Memory B cell (primary cell): Measurements from ENCODE around the gene PEX11G.

Source experiments
- ATAC-seq: fragments of 150-1000 bp; cut with Tn5 transposase; 2 replicates; pipeline ENCODE4 v1.10.0; 2021; ENCODE audit warnings: low read depth, mild to moderate bottlenecking, moderate library complexity
- DNase-seq, 2 donors: peaks; one replicate each; pipeline ENCODE4 v3.0.0; 2022; ENCODE audit warnings: low spot score in 2 of 2
- H3K27ac Mint-ChIP-seq: one replicate; pipeline ENCODE4 v1.8.0; 2022; ENCODE audit warnings: mild to moderate bottlenecking, moderate library complexity, mixed read lengths
- H3K27me3 Mint-ChIP-seq: one replicate; pipeline ENCODE4 v1.8.0; 2022; ENCODE audit warnings: mixed read lengths
- H3K36me3 Mint-ChIP-seq: one replicate; pipeline ENCODE4 v1.8.0; 2022; ENCODE audit warnings: mild to moderate bottlenecking, mixed read lengths
- H3K4me1 Mint-ChIP-seq: one replicate; pipeline ENCODE4 v1.8.0; 2022; ENCODE audit warnings: mixed read lengths
- H3K4me3 Mint-ChIP-seq: one replicate; pipeline ENCODE4 v1.8.0; 2022; ENCODE audit warnings: mild to moderate bottlenecking, moderate library complexity, mixed read lengths
- H3K9me3 Mint-ChIP-seq: one replicate; pipeline ENCODE4 v1.8.0; 2022; ENCODE audit warnings: mixed read lengths

PEX11G gene

GRCh38 chr19:7488736-7489353, at the start of gene PEX11G:
Gene PEX11G (minus strand): TSS chr19:7489035. CDS start chr19:7489010, 25 bp downstream.
- H3K36me3 Mint-ChIP-seq, result no peaks in the 10 kb centered on the region
- peak; percentile 87 to 96 for DNase-seq
- peak; percentile 97 for ATAC-seq
- H3K27me3 Mint-ChIP-seq, result peaks cover 2% of the 10 kb centered on the region
- H3K4me1 Mint-ChIP-seq, result no peaks in the 10 kb centered on the region
- H3K4me3 Mint-ChIP-seq, result peak within 1 kb of the TSS; percentile 82
- H3K27ac Mint-ChIP-seq, result peak within 1 kb of the TSS; percentile 85
- H3K9me3 Mint-ChIP-seq, result no peaks in the 10 kb centered on the region

GRCh38 chr19:7535998-7536695, 47.3 kb upstream of the PEX11G start:
- H3K4me1 Mint-ChIP-seq, result peaks cover 24% of the 10 kb centered on the region
- no peaks in the 10 kb centered on the region for H3K27me3 Mint-ChIP-seq
- DNase-seq (no peak), ATAC-seq (peak; percentile 1)
- H3K27ac Mint-ChIP-seq, result peak overlapping the region; percentile 90
- H3K4me3 Mint-ChIP-seq, result peak overlapping the region; percentile 94
- no peaks in the 10 kb centered on the region for H3K9me3 Mint-ChIP-seq
- H3K36me3 Mint-ChIP-seq, result peaks cover 12% of the 10 kb centered on the region

GRCh38 chr19:7535047-7535997, 46.5 kb upstream of the PEX11G start, which contains the start of gene PNPLA6:
Gene PNPLA6 (plus strand): TSS chr19:7535717. CDS start chr19:7535789, 72 bp downstream.
- H3K36me3 Mint-ChIP-seq, result peaks cover 11% of the 10 kb centered on the region
- peak; percentile 92 to 98 for DNase-seq

GRCh38 chr19:7534531-7535046, 45.8 kb upstream of the PEX11G start:
- Mint-ChIP-seq H3K27ac (peak overlapping the region; percentile 90), H3K36me3 (peaks cover 7% of the 10 kb centered on the region), H3K27me3 (no peaks in the 10 kb centered on the region), H3K4me1 (peaks cover 24% of the 10 kb centered on the region), H3K4me3 (peak overlapping the region; percentile 94), H3K9me3 (no peaks in the 10 kb centered on the region)
- peak in 1 of 2 donors; percentile 48 for DNase-seq
- peak; percentile 12 for ATAC-seq

More at GRCh38 chr19:7535047-7535997, 46.5 kb upstream of the PEX11G start, which contains the start of gene PNPLA6:
- peak within 1 kb of the TSS; percentile 90 for H3K27ac Mint-ChIP-seq
- H3K4me1 Mint-ChIP-seq, result peaks cover 24% of the 10 kb centered on the region
- no peaks in the 10 kb centered on the region for H3K27me3 Mint-ChIP-seq
- peak within 1 kb of the TSS; percentile 94 for H3K4me3 Mint-ChIP-seq
- H3K9me3 Mint-ChIP-seq, result no peaks in the 10 kb centered on the region
- peak; percentile 75 for ATAC-seq

GRCh38 chr19:7533925-7534480, 45.2 kb upstream of the PEX11G start:
- peak; percentile 66 to 71 for DNase-seq

GRCh38 chr19:7533281-7533885, 44.5 kb upstream of the PEX11G start:
- H3K4me1 Mint-ChIP-seq, result peaks cover 24% of the 10 kb centered on the region
- H3K36me3 Mint-ChIP-seq, result peaks cover 6% of the 10 kb centered on the region
- no peak for ATAC-seq
- no peaks in the 10 kb centered on the region for H3K27me3 Mint-ChIP-seq
- H3K4me3 Mint-ChIP-seq, result peak overlapping the region; percentile 94
- no peaks in the 10 kb centered on the region for H3K9me3 Mint-ChIP-seq
- no peak for DNase-seq
- no peak overlapping the region for H3K27ac Mint-ChIP-seq

More at GRCh38 chr19:7533925-7534480, 45.2 kb upstream of the PEX11G start:
- Mint-ChIP-seq H3K36me3 (peaks cover 9% of the 10 kb centered on the region), H3K4me3 (peak overlapping the region; percentile 94), H3K27me3 (no peaks in the 10 kb centered on the region), H3K4me1 (peaks cover 24% of the 10 kb centered on the region), H3K27ac (peak overlapping the region; percentile 90), H3K9me3 (no peaks in the 10 kb centered on the region)
- peak; percentile 57 for ATAC-seq

- no peaks in the 10 kb centered on the region for H3K9me3 Mint-ChIP-seq
- peaks cover 7% of the 10 kb centered on the region for H3K36me3 Mint-ChIP-seq
- H3K27ac Mint-ChIP-seq, result no peak overlapping the region
- peaks cover 10% of the 10 kb centered on the region for H3K4me1 Mint-ChIP-seq
- H3K4me3 Mint-ChIP-seq, result no peak overlapping the region
- no peaks in the 10 kb centered on the region for H3K27me3 Mint-ChIP-seq
- DNase-seq, result no peak
- ATAC-seq, result no peak
Observed at GRCh38 chr19:7529610-7530490, 41.0 kb upstream of the PEX11G start.

- peaks cover 5% of the 10 kb centered on the region for H3K4me1 Mint-ChIP-seq
- no peaks in the 10 kb centered on the region for H3K9me3 Mint-ChIP-seq
- H3K27ac Mint-ChIP-seq, result no peak overlapping the region
- H3K36me3 Mint-ChIP-seq, result peaks cover 7% of the 10 kb centered on the region
- ATAC-seq, result no peak
- H3K4me3 Mint-ChIP-seq, result no peak overlapping the region
- H3K27me3 Mint-ChIP-seq, result no peaks in the 10 kb centered on the region
- no peak for DNase-seq
Observed at GRCh38 chr19:7529246-7529600, 40.4 kb upstream of the PEX11G start.

GRCh38 chr19:7528522-7529245, 39.8 kb upstream of the PEX11G start:
- no peak for DNase-seq
- Mint-ChIP-seq H3K9me3 (no peaks in the 10 kb centered on the region), H3K36me3 (peaks cover 7% of the 10 kb centered on the region), H3K4me3 (no peak overlapping the region), H3K27ac (no peak overlapping the region), H3K4me1 (peaks cover 5% of the 10 kb centered on the region), H3K27me3 (no peaks in the 10 kb centered on the region)
- ATAC-seq, result no peak

GRCh38 chr19:7528192-7528519, 39.3 kb upstream of the PEX11G start:
- peaks cover 7% of the 10 kb centered on the region for H3K36me3 Mint-ChIP-seq
- H3K4me3 Mint-ChIP-seq, result no peak overlapping the region
- H3K9me3 Mint-ChIP-seq, result no peaks in the 10 kb centered on the region
- ATAC-seq (no peak), DNase-seq (no peak)
- H3K4me1 Mint-ChIP-seq, result peaks cover 8% of the 10 kb centered on the region
- no peaks in the 10 kb centered on the region for H3K27me3 Mint-ChIP-seq
- H3K27ac Mint-ChIP-seq, result no peak overlapping the region

- Mint-ChIP-seq H3K27me3 (no peaks in the 10 kb centered on the region), H3K9me3 (no peaks in the 10 kb centered on the region), H3K27ac (no peak overlapping the region), H3K4me3 (no peak overlapping the region), H3K36me3 (peaks cover 7% of the 10 kb centered on the region), H3K4me1 (peaks cover 5% of the 10 kb centered on the region)
- ATAC-seq (peak; percentile 44), DNase-seq (no peak)
Observed at GRCh38 chr19:7527516-7528191, 38.8 kb upstream of the PEX11G start.
